ENCODE data around the gene LSM14B.

Gene LSM14B

GRCh38 chr20:62160253-62160652 is 38.0 kb downstream of the LSM14B start:
- no peak for TF ChIP-seq CTCF (conservative IDR thresholded peaks at IDR 0.05; ENCODE audit: low read depth, low read length)
- no peak overlapping the region for H3K4me3 ChIP-seq (ENCODE audit: low read depth, low read length)
- DNase-seq (ENCODE audit: low read depth): no peak

GRCh38 chr20:62160876-62161275 is 38.6 kb downstream of the LSM14B start:
- H3K4me3 ChIP-seq (ENCODE audit: low read depth, low read length): no peak overlapping the region
- DNase-seq (ENCODE audit: low read depth): no peak
- TF ChIP-seq CTCF (conservative IDR thresholded peaks at IDR 0.05; ENCODE audit: low read depth, low read length): no peak

GRCh38 chr20:62161347-62161746 is 39.1 kb downstream of the LSM14B start:
- TF ChIP-seq CTCF (conservative IDR thresholded peaks at IDR 0.05; ENCODE audit: low read depth, low read length): no peak
- no peak overlapping the region for H3K4me3 ChIP-seq (ENCODE audit: low read depth, low read length)
- peak; percentile 68 for DNase-seq (ENCODE audit: low read depth)

GRCh38 chr20:62162765-62163484 is 40.6 kb downstream of the LSM14B start:
- no peak for DNase-seq (ENCODE audit: low read depth)
- no peak overlapping the region for H3K4me3 ChIP-seq (ENCODE audit: low read depth, low read length)
- no peak for TF ChIP-seq CTCF (conservative IDR thresholded peaks at IDR 0.05; ENCODE audit: low read depth, low read length)

GRCh38 chr20:62163485-62163865 is 41.2 kb downstream of the LSM14B start:
- DNase-seq (ENCODE audit: low read depth): no peak
- TF ChIP-seq CTCF (conservative IDR thresholded peaks at IDR 0.05; ENCODE audit: low read depth, low read length): no peak
- H3K4me3 ChIP-seq (ENCODE audit: low read depth, low read length): no peak overlapping the region

- DNase-seq (ENCODE audit: low read depth): no peak
- H3K4me3 ChIP-seq (ENCODE audit: low read depth, low read length): no peak overlapping the region
- TF ChIP-seq CTCF (conservative IDR thresholded peaks at IDR 0.05; ENCODE audit: low read depth, low read length): no peak
These were observed 41.9 kb downstream of the LSM14B start for GRCh38 chr20:62163986-62164762.

Measured in choroid plexus epithelial cell (primary cell).